Lower lobe of right lung (tissue), 2 donors: ENCODE measurements around the gene RGPD4. TPM values are rescaled to one million over a fixed set of nuclear protein-coding genes. Genes with fewer than 3 reads are reported as not detected.
"Not testable (repeated sequence)": the region's sequence is repeated elsewhere in the genome, so short reads cannot be mapped to it uniquely, and the experiment has no call there.

ENCODE experiments used
- ATAC-seq, 2 donors: fragments of 200-7000 bp; cut with Tn5 transposase; one replicate each; pipeline ENCODE4 v1.9.1; 2020 to 2022; ENCODE audit warnings: mild to moderate bottlenecking in 2 of 2, moderate library complexity in 2 of 2
- DNase-seq: peaks from one replicate; pipeline ENCODE4 v3.0.0-alpha.2; 2020
- H3K27ac ChIP-seq: fragments of 200-600 bp; one replicate; pipeline ENCODE4 v1.8.0; 2022
- H3K27me3 ChIP-seq: fragments of 200-600 bp; one replicate; pipeline ENCODE4 v1.8.0; 2022; ENCODE audit warnings: low read depth
- H3K36me3 ChIP-seq: fragments of 200-600 bp; one replicate; pipeline ENCODE4 v1.8.0; 2022; ENCODE audit warnings: mild to moderate bottlenecking
- H3K4me1 ChIP-seq: fragments of 200-600 bp; one replicate; pipeline ENCODE4 v1.8.0; 2022
- H3K4me3 ChIP-seq: fragments of 200-600 bp; one replicate; pipeline ENCODE4 v1.8.0; 2022; ENCODE audit warnings: mild to moderate bottlenecking
- H3K9me3 ChIP-seq: fragments of 200-600 bp; one replicate; pipeline ENCODE4 v1.8.0; 2022
- intact Hi-C: fragments of 100-400 bp; cut with DNase I; formaldehyde crosslinking; loops from one replicate; pipeline ENCODE4 v1.11.0; 2022
- long read RNA-seq: library from polyadenylated mRNA; unstranded; transcript quantifications from one replicate; pipeline ENCODE4 v2.0.0, GENCODE V29; 2021
- total RNA-seq: library from RNA; stranded (reverse); fragmentation: NEBNext Ultra II Directional; extraction: Animal tissue kit (Norgen Biotek cat#: 25700); gene quantifications from one replicate; pipeline ENCODE4 v1.2.1, GENCODE V29; 2021
- TF ChIP-seq, protein P1 (sequence below): fragments of 200-600 bp; IDR thresholded peaks from one replicate; pipeline ENCODE4 v1.8.0; 2022; ENCODE audit warnings: antibody characterized with exemption, mild to moderate bottlenecking
- donor health status: DM: no; HTN: yes; CAD: no; lungs with severe emphysema.

The RGPD4 gene
- not detected for total RNA-seq
- long read RNA-seq = 0 reads

DNA sequence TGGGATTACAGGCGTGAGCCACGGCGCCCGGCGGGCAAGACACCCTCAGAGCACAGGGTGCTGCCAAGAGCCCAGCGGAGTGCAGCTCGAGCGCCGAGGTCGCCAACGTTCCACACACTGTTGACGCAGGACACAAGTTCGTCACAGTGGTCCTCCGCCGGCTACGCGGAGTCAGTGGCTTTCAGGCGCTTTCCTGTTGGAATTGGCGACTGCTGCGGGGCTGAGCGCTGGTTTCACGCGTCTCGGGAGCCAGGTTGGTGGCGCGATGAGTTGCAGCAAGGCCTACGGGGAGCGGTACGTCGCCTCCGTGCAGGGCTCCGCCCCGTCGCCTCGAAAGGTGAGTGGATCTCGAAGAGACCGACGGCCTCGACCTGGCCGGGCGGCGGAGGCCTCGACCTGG, at the start of gene RGPD4:
Gene RGPD4, plus strand, starts transcription at position 144 of the 400 bp plus-strand sequence. Its CDS starts 122 bp downstream, at position 266.
- H3K4me3 ChIP-seq, H3K27ac ChIP-seq, H3K9me3 ChIP-seq, intact Hi-C loops, H3K4me1 ChIP-seq, ATAC-seq, DNase-seq, H3K36me3 ChIP-seq, H3K27me3 ChIP-seq: not testable (repeated sequence)

DNA sequence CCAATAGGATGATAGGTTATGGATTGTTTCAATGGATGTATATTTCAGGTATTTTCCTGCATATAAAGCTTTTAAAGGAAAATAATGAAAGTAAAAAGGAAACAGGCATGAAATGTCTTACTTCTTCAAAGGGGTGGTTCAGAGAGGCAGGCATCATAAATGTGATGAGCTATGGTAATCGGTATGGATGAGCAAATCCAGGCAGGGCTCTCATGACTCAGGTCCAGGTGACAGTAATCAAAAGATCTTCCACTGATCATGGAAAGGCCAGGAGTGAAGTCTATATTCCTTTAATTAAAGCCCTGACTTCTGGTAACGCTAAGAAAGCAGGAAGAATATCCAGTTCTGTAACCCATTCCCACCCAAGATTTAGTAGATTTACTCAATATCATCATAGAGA, 48.7 kb upstream of the RGPD4 start:
- TF ChIP-seq, protein P1, sequence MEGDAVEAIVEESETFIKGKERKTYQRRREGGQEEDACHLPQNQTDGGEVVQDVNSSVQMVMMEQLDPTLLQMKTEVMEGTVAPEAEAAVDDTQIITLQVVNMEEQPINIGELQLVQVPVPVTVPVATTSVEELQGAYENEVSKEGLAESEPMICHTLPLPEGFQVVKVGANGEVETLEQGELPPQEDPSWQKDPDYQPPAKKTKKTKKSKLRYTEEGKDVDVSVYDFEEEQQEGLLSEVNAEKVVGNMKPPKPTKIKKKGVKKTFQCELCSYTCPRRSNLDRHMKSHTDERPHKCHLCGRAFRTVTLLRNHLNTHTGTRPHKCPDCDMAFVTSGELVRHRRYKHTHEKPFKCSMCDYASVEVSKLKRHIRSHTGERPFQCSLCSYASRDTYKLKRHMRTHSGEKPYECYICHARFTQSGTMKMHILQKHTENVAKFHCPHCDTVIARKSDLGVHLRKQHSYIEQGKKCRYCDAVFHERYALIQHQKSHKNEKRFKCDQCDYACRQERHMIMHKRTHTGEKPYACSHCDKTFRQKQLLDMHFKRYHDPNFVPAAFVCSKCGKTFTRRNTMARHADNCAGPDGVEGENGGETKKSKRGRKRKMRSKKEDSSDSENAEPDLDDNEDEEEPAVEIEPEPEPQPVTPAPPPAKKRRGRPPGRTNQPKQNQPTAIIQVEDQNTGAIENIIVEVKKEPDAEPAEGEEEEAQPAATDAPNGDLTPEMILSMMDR = no peak
- H3K4me1 ChIP-seq = no peaks in the 10 kb centered on the region

DNA sequence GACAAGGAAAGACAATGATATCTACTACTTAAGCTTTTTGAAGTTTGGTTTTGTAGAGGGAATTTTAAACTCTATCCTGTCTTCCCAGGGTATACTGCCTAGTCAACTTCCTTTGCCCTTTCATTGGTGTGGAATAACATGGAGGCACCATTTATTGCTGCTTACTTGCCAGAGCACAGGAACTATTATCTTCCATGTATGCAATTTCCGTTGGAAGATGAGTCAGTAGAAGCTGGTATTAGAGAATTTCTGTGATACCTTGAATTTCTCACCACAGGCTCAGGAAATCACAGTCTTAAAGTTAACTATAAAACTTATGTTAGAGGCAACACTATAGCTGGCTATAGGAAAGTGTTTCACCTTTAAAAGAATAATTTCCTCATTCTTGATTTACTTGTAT, 40.9 kb upstream of the RGPD4 start:
- Histone ChIP-seq H3K4me1 (no peaks in the 10 kb centered on the region), H3K27me3 (no peaks in the 10 kb centered on the region), H3K9me3 (no peaks in the 10 kb centered on the region), H3K36me3 (no peaks in the 10 kb centered on the region), H3K4me3 (no peak overlapping the region), H3K27ac (no peak overlapping the region)
- intact Hi-C loops = no loop called here
- DNase-seq (no peak), ATAC-seq (no peak)
- TF ChIP-seq, protein P1 = no peak

More for the DNA sequence above, 48.7 kb upstream of the RGPD4 start:
- ATAC-seq = no peak
- no peaks in the 10 kb centered on the region for H3K36me3 ChIP-seq
- intact Hi-C loops = no loop called here
- no peak overlapping the region for H3K27ac ChIP-seq
- no peak overlapping the region for H3K4me3 ChIP-seq
- H3K9me3 ChIP-seq = no peaks in the 10 kb centered on the region
- DNase-seq = no peak
- no peaks in the 10 kb centered on the region for H3K27me3 ChIP-seq

DNA sequence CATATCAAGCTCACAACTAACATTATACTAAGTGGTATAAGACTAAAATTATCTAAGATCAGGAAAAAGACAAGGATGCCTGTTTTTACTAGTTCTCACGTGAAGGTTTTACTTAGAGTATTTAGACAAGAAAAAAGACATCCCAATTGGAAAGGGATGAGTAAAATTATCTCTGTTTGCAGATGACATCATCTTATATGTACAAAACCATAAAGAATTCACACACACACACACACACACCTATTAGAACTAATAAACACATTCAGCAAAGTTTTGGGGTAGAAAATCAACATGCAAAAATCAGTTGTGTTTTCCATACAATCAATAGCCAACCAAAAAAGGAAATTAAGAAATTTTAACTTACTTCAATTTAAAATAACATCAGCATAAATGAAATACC, 35.9 kb upstream of the RGPD4 start:
- no peaks in the 10 kb centered on the region for H3K27me3 ChIP-seq
- H3K27ac ChIP-seq = no peak overlapping the region
- intact Hi-C loops = no loop called here
- TF ChIP-seq, protein P1 = no peak
- H3K4me3 ChIP-seq = no peak overlapping the region
- DNase-seq = no peak
- H3K36me3 ChIP-seq = no peaks in the 10 kb centered on the region
- H3K4me1 ChIP-seq = no peaks in the 10 kb centered on the region
- H3K9me3 ChIP-seq = no peaks in the 10 kb centered on the region
- ATAC-seq = no peak

DNA sequence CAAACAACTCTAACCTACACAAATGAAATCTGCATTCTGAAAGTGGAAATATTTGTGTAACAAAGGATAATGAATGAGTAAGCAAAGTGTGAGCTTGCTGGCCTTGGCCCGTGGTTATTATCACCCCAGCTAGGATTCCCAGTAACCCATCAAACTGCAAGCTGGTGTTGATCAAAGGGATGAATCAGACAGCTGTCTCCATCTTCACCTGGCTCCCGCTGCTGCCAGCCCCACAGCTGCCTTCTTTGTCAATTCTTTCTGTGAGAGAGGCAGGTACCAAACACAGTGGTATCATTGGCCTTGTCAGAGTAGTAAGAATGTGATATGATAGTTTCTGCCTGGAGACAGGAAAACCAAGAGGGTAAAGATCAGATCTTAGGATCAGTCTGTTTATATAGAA, 25.2 kb upstream of the RGPD4 start:
- TF ChIP-seq, protein P1 = no peak
- intact Hi-C loops = no loop called here
- ATAC-seq = no peak
- no peak for DNase-seq
- Histone ChIP-seq H3K9me3 (no peaks in the 10 kb centered on the region), H3K27me3 (no peaks in the 10 kb centered on the region), H3K4me3 (no peak overlapping the region), H3K4me1 (no peaks in the 10 kb centered on the region), H3K27ac (no peak overlapping the region), H3K36me3 (no peaks in the 10 kb centered on the region)

DNA sequence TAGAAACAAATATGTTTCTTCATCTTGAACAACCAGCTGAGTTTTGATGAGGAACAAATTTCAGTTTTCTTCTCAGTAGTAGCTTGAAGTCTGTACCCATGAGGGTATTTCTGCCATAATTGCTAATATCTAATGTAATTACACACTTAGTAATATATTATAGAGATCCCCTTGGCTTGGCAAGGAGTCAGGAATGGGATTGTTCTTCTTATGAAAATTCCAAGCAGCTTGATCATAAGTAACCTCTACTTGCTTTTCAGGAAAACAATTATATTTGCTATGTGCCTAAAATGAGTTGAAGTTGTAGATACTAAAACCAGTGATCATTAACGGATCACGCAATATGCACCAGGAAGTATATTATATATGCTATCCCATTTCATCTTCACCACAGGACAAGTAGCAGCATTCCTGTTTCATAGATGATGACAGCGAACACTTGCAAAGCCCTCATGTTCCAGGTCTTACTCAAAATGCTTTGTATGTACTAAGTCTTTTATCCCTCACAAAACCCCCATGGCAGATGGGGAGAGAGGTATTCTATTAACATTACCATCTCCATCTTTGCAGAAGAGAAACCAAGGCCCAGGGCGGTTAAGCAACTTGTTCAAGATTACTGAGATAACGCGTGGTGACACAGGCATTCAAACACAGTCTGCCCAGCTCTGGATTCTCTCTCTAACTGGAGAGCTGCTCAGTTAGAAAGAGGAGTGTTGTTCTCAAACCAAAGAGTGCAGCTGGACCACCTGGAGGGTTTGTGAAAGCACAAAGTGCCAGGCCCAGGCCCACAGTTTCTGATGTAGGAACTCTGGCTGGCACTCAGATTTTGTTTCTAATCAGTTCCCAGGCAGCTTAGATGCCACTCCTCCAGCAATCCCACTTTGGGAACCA, 21.8 kb upstream of the RGPD4 start:
- TF ChIP-seq, protein P1 = no peak
- intact Hi-C loops = no loop called here
- no peaks in the 10 kb centered on the region for H3K27me3 ChIP-seq

More for the DNA sequence above, 21.8 kb upstream of the RGPD4 start:
- H3K4me1 ChIP-seq = no peaks in the 10 kb centered on the region
- H3K9me3 ChIP-seq = no peaks in the 10 kb centered on the region
- H3K4me3 ChIP-seq = no peak overlapping the region
- no peak overlapping the region for H3K27ac ChIP-seq
- H3K36me3 ChIP-seq = no peaks in the 10 kb centered on the region
- no peak for ATAC-seq
- DNase-seq = no peak
